ENCODE data around the gene TMEM59L. TPM values are rescaled to one million over a fixed set of nuclear protein-coding genes. Genes with fewer than 3 reads are reported as not detected.

Gene TMEM59L
- total and polyA plus RNA-seq, 2 of the 13 experiments (the other 11 are each of a cell fraction or from before 2014, with no cell fraction given) = 0.97 to 5.5 TPM

- TF ChIP-seq, protein P1, sequence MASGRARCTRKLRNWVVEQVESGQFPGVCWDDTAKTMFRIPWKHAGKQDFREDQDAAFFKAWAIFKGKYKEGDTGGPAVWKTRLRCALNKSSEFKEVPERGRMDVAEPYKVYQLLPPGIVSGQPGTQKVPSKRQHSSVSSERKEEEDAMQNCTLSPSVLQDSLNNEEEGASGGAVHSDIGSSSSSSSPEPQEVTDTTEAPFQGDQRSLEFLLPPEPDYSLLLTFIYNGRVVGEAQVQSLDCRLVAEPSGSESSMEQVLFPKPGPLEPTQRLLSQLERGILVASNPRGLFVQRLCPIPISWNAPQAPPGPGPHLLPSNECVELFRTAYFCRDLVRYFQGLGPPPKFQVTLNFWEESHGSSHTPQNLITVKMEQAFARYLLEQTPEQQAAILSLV (CRISPR knock-in tag; IDR thresholded peaks at IDR 0.05; ENCODE audit: borderline replicate concordance) = no peak
- TF ChIP-seq ZMAT3 (CRISPR knock-in tag; conservative IDR thresholded peaks at IDR 0.05) (peak; percentile 48; the same call in 1 of the 2 replicates), BRD4 (CRISPR knock-in tag; IDR thresholded peaks at IDR 0.05) (peak; percentile 22; the same call in 1 of the 2 replicates), ZNF430 (CRISPR knock-in tag; IDR thresholded peaks at IDR 0.05) (no peak), PHF8 (CRISPR knock-in tag; IDR thresholded peaks at IDR 0.05) (no peak), PCBP2 (optimal IDR thresholded peaks at IDR 0.05; ENCODE audit: low read depth, low read length, poor library complexity, severe bottlenecking) (no peak), ZNF205 (CRISPR knock-in tag; IDR thresholded peaks at IDR 0.05) (no peak), ZNF737 (CRISPR knock-in tag; IDR thresholded peaks at IDR 0.05; ENCODE audit: borderline replicate concordance) (no peak), SRY (CRISPR knock-in tag; IDR thresholded peaks at IDR 0.05) (no peak), ZNF7 (CRISPR knock-in tag; IDR thresholded peaks at IDR 0.05) (no peak), TIGD3 (CRISPR knock-in tag; IDR thresholded peaks at IDR 0.05; ENCODE audit: borderline replicate concordance) (no peak), NKX3-1 (CRISPR knock-in tag; IDR thresholded peaks at IDR 0.05) (0 out of 2 replicates have a peak, but pooled peaks have one; percentile 27), ZNF501 (CRISPR knock-in tag; IDR thresholded peaks at IDR 0.05) (no peak)
- TF ChIP-seq, protein P2, sequence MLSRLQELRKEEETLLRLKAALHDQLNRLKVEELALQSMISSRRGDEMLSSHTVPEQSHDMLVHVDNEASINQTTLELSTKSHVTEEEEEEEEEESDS (CRISPR knock-in tag; IDR thresholded peaks at IDR 0.05; ENCODE audit: borderline replicate concordance) = no peak
- TF ChIP-seq, protein P3, sequence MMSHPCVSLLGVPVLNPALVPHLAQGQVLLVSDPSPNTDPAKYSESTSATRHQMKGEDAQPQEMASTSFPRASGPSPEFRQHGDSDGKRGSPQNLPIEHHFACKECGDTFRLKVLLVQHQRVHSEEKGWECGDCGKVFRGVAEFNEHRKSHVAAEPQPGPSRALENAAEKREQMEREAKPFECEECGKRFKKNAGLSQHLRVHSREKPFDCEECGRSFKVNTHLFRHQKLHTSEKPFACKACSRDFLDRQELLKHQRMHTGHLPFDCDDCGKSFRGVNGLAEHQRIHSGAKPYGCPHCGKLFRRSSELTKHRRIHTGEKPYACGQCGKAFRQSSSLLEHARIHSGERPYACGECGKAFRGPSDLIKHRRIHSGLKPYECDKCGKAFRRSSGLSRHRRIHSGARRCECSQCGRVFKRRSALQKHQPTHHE (CRISPR knock-in tag; IDR thresholded peaks at IDR 0.05; ENCODE audit: borderline replicate concordance) = no peak
- TF ChIP-seq, protein P4, sequence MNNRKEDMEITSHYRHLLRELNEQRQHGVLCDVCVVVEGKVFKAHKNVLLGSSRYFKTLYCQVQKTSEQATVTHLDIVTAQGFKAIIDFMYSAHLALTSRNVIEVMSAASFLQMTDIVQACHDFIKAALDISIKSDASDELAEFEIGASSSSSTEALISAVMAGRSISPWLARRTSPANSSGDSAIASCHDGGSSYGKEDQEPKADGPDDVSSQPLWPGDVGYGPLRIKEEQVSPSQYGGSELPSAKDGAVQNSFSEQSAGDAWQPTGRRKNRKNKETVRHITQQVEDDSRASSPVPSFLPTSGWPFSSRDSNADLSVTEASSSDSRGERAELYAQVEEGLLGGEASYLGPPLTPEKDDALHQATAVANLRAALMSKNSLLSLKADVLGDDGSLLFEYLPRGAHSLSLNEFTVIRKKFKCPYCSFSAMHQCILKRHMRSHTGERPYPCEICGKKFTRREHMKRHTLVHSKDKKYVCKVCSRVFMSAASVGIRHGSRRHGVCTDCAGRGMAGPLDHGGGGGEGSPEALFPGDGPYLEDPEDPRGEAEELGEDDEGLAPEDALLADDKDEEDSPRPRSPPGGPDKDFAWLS (CRISPR knock-in tag; IDR thresholded peaks at IDR 0.05; ENCODE audit: borderline replicate concordance) = no peak
These were observed 1.9 kb upstream of the TMEM59L start (continued) for GRCh38 chr19:18610556-18611326.
